CD4-positive, alpha-beta T cell treated with Interleukin-2 at 100 ng/mL for 4 hours (primary cell): ENCODE data around the gene GALNT10.

Experiments
- DNase-seq: peaks from one replicate; pipeline ENCODE4 v3.0.0-alpha.2; 2020; ENCODE audit warnings: low spot score

The GALNT10 gene

DNA sequence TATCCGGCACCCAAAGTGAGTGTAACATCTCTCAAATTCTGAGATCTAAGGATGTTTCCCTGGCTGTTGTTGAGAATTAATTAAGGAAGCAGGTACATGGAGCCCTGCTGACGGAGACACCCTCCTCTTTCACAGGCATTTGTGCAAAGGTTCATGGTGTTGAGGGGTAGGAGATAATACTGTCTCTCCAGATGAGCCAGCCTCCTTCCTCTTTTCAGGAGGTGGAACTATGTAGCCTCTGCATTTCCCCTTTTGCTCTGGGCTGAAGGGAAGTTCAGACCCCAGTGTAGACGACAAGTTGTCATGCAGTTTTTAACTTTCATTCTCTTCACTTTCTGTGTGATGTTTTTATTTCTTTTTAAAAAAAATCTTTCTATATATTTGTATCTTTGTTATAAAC lies 107.5 kb downstream of the GALNT10 start:
- DNase-seq: no peak

DNA sequence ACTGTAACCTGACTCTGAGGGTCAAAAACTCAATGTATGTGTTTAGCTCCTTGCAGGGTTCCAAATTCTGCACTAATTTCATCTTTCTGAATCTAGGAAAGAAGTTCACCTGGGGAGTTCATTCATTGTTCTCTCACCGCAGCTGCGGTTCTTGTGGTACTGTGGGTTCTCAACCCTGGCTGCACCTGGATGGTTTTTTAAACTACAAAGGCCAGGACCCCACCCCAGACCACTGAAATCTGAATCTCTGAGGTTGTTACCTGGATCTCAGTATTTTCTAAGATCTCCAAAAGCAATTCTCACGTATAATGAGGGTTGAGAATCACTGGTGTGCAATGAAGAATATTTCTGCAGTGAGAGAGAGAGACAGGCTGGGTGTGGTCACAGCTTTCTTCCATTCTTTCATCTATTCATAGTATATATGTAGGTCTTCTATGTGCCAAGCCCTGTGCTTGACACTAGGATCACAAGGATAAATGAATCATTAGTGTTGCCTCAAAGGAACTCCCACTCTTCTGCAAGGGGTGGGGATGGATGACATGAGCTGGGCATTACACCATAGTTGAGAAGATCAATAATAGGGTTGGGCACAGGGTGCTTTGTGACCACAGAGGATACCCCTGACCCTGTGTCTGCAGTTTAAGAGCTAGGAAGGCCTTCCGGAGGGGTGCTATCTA lies 109.8 kb downstream of the GALNT10 start:
- DNase-seq: no peak

DNA sequence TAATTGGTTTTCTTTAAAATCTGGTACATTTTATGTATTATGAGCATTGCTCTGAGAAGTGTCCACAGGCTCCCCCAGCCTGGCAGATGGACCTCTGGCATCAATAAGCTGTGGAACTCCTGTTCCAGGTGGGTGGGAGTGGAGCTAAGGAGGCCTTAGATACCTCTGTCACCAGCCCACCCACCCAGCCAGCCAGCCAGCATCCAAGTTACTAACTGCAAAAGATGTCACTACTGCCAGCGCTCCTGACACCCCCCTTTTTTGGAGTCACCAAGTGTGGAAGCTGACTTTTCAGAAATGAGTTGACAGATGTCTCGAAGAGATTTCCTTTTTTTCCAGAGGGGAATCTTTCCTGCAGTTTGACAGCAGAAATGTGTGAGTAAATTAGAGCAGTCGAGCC lies 111.2 kb downstream of the GALNT10 start:
- DNase-seq: no peak

DNA sequence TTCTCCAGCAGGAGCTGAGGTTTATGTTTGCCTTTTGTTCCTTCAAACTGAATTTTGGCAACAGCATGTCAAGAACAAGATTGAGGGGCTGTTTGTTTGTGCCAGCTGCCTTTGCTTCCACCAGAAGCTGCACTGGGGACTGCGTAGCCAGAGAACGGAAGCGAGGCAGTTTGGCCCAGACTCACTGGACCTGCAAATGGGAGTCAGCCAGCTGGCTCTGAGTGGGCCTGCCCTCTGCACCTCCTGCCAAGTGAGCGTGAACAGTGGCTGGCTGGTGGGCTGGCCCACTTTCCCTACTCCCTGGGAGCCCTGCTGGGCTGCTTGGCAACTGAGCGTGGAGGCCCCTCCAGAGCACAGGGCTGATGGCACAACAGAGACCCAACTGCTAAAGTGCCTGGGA lies 111.6 kb downstream of the GALNT10 start:
- no peak for DNase-seq

DNA sequence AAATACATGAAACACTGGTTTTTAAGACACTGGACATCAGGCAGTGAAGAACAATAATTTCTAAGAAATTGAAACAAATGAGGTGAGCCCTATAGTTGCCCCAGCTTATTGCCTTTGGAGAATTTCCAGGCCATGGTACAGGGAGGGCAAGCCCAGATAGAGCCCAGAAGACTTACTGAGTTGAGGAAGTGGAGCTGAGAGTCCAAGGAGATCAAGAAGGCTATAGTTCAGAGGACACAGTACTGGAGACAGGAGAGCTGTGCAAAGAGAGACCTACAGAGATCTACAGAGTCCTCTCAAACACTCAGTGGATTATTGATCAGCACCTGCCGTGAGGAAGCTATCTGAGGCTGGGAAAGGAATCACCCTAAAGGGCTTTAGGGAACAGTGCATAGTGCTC lies 112.6 kb downstream of the GALNT10 start:
- no peak for DNase-seq

DNA sequence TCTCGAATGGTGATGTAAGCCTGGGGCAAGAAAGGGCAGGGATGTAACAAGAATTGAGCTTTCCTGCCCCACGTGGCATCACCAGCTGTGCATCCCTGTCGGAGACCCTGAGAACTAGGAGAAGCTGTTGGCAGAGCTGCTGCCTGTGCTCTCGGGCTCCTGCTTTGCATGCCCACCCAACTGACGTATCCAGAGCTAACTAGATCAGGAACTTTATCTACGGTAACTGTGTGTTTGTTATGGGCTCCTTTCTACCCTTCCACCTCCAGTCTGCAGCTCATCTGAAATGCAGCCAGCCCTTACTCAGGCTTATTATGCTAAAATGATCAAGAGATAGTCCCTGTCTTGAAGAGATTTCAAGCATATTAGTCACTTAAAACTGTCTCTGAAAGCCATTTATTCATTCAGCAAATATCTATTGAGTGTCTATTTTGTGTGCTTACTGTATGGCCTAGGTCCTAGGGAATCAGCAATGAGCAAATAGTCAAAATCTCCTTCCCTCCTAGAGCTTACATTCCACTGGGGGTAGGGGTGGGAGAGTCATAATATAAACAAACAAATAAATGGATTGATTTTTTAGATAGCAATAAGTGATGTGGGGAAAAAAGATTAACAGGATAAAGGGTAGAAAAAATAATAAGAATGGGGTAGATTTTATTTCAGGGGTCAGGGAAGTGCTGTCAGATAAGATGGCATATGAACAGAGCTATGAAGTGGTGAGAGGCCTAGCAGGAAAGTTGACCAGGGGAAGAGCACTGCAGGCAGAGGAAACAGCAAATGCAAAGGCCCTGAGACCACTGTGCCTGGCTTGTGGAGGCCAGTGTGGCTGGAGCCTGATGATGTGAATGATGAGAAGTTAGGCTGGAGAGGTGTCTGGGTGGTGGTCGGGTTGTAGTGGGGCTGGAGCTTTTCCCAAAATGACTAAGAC lies 118.2 kb downstream of the GALNT10 start:
- DNase-seq: no peak

DNA sequence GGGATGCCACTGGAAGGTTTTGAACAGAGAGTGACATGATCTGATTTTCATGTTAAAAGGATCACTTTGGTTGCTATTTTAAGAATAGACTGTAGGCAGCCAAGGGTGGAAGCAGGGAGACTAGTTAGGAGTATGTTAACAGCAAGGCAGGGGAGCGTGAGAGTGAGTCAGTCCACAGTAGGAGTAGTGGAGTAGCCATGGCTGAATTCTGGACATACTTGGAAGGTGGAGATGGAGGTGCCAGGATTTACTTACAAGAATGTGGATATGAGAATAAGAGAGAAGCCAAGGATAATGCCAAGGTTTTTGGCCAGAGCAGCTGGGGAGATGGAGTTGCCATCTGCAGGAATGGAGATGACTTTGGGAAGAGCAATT lies 118.8 kb downstream of the GALNT10 start:
- no peak for DNase-seq

DNA sequence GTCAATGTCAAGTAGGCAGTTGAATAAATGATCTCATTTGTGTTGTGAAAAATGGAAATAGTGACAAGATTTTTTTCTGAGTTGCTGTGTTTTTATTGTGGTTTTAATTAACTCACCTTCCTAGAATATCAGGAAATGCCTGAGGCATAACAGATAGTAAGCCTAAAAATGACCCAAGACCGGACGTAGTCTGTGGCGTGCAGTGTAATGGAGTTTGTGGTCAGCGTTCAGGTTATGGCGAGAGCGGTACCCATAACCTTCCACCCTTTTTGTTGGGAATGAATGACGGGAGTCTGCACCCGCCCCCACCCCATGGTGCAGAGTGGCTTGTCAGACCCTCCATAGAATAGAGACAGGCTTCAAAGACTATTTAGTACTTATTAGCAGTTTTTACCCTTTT lies 119.3 kb downstream of the GALNT10 start:
- no peak for DNase-seq

DNA sequence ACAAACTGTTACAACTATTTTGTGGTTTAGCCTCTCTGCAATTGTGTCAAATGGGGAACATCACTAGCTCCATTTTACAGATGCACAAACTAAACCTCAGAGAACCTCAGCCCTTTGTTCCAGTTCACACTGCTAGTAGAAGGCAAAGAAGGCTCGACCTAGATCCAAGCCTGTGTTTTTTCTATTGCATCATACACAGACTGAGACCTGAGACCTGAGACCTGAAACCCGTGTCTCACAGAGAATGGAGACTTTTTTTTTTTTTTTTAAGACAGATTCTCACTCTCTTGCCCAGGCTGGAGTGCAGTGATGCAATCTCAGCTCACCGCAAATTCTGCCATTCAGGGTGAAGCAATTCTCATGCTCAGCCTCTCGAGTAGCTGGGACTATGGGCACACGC lies 120.8 kb downstream of the GALNT10 start:
- DNase-seq: no peak

DNA sequence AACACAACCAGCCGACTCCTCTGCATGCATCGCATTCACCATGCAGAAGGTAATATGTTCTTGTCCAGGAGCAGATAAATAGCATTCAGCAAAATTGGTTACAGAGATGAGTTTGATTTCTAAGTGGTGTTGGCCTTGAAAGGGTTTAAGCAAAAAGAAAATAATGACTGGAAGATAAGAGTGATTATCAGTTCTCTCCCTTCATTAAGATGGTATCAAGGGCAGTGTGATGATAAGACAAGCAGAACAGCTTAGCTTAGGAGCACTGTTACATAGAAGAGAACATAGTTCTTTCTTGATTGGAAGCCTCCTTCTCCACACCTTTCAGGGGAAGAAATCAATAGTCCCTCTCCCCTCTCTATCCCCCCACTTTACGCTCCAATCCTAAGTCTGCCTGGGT lies 121.5 kb downstream of the GALNT10 start:
- no peak for DNase-seq

DNA sequence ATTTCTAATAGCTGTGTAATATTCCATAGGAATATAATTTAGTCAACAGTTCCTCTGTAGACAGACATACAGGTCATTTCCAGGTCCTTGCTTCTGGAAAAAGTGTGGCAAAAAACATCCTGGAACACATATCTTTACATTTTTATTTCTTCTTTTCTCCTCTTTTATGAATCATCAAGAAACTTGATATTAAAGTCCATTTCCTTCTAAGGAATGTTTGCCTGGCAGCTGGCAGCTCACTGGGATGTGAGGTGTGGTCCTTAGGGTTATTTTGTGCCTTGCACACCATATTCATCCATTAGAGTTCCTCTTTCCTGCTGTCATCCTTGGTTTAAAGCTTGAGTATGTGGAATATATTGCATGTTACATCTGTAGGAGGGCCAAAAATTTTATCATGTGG lies 122.0 kb downstream of the GALNT10 start:
- DNase-seq: no peak

DNA sequence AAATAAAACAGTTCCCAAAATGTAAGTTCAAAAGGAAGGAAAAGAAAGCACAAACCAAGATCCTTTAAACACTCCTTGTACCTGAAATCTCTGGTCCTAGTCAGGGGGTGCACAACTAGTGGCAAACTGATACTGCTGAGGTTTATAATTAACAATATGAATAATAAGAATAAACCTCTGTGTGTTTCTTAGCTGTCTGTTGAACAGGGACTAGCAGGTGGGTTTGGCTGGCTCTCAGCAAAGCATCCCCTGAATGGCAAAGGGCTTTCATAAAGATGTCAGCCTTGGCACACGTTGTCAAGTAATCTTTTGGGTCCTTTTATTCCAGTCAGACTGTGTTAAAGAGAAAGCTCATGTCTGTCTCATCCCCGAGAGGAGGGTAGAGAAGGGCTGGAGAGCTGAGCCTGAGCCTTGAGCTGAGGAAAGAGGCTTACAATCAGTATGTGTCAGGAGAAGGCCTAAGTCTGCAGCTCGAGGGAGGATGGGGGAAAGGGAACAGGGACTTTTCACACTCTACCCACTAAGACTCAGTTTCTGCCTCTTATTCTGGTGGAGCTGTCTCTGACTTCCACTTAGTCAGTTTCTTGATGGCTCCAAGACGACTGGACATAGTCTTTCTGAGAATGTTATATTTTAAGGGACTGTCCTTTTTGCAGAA lies 123.0 kb downstream of the GALNT10 start:
- no peak for DNase-seq

DNA sequence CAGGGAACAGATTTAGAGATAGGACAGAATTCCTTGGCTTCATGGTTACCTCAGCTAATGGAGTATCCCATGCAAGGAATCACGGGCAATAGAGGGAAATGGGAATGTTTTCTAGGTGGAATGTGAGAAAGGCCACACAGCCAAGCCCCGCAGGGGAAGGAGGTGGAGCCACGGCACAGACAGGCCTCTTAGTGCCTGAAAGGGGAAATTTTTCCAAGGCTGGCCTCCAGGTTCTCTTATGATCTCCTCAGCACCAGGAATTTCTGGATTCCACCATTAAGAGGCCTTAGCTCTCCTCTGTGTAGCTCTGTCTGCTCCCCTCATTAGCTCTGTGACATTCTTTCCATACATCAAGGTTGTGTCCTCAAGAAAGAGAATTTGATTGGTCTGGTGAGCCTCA lies 124.7 kb downstream of the GALNT10 start:
- DNase-seq: no peak

DNA sequence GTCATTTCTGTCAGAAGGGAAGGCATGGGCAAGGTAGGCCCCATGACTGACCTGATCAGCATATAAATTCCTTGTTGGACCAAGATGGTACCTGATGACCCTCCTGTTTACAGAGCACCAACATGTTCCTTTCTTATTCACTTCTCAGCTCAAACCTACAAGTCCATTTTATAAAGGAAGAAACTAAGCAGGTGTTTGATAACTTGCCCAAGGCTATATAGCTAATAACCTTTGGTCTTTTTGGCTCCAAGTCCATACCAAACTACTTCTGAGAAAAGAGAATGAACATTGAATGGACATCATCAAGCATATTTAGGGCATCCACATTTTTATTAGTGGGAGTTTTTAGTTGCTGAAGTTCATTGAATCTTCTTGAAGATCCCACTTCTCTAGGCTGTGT lies 125.2 kb downstream of the GALNT10 start:
- DNase-seq: no peak

DNA sequence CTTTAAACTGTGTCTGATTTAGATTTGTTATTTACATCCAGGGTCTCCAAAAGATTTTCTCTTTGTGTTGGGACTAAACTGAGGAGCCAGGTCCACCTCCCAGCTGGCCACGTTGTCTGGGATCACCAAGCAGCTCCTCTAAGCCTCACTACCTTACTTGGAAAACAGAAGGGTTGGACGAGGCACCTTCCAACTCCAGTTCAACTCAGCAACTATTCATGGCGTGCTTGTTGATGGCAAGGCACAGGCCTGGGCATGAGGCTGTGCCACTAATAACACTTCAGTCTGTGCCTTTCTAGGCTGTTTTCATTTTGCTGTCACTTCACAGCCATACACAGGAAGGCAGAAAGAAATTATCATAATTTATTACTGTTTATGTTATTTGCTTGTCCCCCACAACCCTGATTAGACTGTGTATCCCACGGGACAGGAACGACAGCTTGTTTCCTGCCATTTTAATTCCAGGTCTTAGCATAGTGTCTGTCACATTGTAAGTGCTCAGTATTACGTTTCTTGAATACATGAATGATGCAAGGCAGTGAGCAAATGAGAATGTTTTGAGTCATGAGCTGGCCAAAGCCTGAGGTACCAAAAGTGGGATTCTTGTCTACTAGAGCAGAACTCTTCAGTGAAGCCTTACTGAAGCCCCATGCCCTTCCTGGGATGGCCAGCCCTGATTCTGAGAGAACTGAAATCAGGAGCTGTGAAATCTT lies 125.8 kb downstream of the GALNT10 start:
- no peak for DNase-seq

DNA sequence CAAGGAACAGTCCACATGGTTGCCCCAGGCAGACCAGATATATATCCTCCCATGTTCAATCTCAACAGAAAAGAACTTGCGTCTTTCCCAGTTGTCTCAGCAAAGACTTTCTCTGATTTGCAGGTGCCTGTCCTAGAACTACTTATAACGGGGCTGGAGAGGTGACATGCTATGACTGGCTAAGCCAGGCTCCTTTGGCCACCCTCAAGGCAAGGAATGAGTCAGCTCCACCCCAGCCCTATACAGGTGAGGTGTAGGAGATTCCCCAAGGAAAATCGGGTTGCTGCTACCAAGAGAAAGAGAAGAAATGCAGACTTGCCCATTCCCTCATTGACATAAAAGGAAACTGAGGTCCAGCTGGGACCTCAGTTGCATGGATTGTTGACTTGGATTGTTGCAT lies 127.4 kb downstream of the GALNT10 start:
- DNase-seq: no peak

DNA sequence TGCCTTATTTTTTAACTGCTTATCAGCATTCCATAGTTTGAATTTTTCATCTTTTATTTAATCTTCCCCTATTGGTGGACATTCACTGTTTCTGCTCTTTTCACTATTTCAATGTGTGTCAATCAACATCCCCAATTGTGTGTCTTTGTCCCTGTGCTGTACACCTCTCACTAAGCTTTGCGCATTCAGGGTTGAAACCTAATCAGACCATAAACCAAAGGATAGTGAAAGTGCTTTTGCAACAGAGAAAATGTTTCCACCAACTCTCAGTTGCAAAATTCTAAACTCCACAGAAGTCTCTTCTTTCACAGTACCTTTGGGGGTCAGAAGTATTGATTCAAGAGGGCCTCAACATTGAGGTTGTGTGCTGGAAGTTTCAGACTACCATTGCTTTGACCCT lies 128.2 kb downstream of the GALNT10 start:
- DNase-seq: no peak

DNA sequence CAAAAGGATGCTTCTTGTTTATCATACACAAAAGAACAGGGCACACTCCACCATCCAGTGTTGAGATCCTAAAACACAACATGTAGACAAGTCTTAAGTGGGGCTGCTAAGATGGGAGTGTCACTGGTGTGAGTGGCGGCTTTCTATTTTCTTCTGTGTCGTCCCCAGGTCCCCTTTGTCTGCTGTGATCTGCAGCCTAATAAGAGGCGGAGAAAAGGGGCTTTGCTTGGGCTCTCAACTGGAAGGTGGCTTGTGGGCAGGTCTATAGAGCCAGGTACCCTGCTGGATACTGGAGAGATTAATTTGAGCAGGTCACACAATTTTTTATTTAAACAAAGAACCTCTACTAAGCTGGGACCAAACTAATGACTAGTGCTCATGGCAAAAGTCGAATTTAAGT lies 129.2 kb downstream of the GALNT10 start:
- DNase-seq: no peak

DNA sequence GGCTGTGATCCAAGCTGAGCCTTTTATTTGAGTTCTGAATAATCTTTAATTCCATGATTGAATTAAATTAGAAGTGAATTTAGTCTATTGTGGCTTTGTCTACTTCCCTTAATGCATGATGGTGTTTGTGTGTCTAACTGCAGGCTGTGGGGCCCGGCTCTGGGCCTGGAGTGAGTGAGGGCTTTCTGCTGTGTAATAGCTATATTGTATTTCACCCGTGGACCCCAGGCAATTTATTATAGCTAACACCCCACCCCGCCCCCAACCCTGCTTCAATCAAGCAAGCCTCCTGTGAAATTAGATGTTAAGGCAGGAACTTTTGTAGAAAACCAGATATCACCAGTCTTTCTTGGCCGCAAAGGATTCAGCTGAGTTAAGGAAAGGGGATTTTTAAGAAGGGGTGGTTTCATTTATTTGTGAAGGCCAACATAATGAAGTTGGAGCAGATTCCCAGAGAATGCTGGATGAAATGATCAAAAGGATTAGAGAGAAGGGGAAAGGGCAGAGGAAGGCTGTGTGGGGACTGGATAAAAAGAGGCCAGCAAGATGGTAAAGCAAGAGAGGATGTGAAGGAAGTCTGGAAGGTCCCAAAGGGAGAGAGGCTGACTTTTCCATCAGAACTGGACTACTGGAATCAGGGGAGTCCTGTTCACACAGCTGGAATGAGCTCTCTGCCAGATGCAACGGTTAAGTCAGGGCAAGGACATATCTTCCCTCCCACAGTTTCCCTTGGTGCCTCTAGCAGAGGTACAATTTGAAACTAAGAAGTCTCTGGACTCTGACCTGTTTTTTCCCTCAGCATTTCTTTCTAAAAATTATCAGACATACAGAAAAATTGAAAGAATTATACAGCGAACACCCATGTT lies 129.9 kb downstream of the GALNT10 start:
- DNase-seq: no peak

DNA sequence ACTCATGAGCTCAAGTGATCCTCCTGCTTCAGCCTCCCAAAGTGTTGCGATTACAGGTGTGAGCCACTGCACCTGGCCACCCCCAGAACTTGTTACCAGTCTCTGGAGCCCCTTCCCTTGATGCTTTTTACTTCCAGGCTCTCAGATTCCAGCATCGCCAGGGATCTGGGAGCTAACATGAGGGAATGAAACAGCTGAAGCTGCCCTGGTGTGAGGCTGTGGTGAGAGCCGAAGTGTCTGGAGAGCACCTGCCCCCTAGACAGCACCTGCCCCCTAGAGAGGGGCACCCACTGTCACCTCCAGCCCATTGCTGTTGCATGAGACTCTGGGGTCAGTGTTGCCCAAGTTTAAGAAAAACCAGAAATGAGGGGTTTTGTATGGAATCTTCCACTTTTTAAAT lies 131.0 kb downstream of the GALNT10 start:
- no peak for DNase-seq

DNA sequence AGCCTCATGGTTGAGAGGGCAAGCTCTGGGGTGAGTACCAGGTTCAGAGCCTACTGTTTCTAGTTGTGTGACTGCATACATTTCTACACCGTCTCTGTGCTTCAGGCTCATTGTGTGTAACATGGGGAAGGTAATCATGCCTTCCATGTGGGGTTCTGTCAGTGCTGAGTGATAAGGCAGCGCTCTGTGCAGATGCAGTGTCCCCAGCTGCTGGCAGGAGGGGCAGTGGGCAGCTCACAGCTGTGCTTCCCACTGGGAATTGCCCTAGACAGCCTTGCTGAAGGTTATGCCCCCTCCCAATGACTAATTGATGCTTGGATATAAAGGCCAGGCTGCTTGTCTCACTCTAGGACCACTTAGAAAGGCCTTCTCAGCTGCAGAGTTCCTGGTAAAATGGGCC lies 133.5 kb downstream of the GALNT10 start:
- DNase-seq: no peak

DNA sequence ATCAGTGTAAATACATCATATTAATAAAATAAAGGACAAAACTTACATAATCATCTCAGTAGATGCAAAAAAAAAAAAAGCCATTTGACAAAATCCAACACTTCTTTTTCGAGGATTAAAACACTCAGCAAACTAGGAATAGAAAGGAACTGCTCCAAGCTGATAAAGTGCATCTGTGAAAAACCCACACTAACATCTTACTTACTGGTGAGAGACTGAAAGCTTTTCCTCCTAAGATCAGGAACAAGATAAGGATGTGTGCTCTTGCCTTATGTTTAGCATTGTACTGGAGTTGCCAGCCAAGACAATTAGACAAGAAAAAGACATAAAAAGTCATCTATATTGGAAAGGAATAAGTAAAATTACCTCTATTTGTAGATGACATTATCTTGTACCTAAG lies 135.0 kb downstream of the GALNT10 start:
- no peak for DNase-seq
